GM19452 (cell line): ENCODE results near the gene MBD3.
"Not testable (repeated sequence)": the region's sequence is repeated elsewhere in the genome, so short reads cannot be mapped to it uniquely, and the experiment has no call there.

ENCODE experiments used
- ATAC-seq: cut with Tn5 transposase; IDR thresholded peaks from one replicate; pipeline ENCODE4 v1.9.1; 2021; ENCODE audit not compliant: unreplicated experiment

Gene MBD3

DNA sequence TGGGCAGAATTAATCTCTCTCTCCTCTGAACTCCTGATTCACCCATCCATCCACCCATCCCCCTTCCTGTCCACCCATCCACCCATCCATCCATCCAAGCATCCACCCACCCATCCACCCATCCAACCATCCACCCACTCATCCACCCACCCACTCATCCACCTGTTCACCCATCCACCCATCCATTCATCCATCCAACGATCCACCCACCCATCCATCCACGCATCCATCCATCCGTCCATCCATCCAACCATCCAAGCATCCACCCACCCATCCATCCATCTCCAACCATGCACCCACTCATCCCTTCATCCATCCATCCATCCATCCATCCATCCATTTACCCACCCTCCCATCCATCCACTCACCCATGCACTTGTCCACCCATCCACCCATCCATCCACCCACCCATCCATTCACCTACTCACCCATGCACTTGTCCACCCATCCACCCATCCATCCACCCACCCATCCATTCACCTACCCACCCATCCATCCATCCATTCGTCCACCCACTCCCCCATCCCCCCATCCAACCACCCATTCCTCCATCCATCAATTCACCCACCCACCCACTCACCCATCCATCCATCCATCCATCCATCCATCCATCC lies 43.2 kb downstream of the MBD3 start:
- ATAC-seq, result no peak

DNA sequence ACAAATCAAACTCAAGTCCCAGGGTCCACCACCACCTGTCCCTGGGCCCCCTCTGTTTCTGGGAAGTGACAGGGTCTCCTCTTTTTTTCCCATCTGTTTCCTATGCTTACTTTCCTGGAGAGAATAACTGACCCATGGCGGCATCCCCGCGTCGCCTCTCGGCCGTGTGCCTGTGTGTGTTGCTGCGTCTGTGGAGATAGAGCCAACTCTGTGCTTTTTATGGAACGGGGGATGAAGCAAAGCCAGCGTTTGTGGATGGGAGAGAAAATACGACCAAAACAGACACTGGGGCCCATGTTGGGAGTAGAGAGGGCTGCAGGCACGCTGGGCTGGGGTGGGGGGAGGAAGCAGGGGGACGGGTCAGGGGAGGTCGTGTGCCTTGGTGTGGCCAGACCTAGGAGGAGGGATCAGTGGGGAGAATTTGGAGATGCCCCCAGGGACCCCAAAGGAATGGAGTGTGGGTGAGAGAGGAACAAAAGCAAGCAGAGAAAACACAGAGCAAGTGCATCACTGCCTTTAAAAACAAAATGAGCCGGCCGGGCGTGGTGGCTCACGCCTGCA lies 52.2 kb downstream of the MBD3 start:
- no peak for ATAC-seq

DNA sequence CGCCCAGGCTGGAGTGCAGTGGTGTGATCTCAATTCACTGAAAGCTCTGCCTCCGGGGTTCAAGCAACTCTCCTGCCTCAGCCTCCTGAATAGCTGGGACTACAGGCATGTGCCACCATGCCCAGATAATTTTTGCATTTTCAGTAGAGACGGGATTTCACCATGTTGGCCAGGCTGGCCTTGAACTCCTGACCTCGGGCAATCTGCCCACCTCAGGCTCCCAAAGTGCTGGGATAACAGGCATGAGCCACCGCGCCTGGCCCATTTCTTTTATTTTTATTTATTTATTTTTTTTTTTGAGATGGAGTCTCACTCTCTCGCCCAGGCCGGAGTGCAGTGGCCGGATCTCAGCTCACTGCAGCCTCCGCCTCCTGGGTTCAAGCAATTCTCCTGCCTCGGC lies 52.9 kb downstream of the MBD3 start:
- not testable (repeated sequence) for ATAC-seq

DNA sequence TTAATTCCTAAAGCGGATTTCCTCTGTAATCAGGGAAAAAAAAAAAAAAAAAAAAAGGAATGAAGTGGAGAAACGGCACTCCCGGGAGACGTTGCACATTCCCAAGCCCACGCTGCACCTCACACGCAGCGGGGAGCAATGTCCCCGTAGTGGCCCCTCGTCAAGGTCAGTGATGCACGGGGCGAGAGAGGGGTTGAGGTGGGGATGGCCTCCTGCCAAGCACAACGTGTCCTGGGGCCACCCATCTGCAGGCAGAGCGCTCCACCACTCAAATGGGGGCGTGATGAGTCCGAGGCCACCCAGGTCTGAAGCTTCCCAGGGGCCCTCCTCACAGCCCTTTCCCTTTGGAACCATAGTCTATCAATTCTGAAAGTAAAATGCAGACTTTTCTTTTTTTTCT lies 53.7 kb downstream of the MBD3 start:
- ATAC-seq, result no peak

DNA sequence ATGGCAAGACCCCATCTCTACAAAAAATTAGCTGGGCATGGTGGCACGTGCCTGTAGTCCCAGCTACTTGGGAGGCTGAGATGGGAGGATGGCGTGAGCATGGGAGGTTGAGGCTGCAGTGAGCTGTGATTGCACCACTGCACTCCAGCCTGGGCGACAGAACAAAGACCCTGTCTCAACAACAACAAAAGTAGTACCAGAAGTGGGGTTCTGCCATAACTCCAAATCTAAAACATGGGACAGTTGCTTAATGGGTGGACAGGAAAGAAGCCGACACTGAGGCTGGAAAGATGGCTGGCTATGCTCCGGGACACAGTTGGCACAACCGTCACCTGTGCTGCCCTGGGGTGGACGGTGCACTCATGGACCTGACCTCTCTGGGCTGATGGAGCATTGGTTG lies 57.0 kb downstream of the MBD3 start:
- not testable (repeated sequence) for ATAC-seq

DNA sequence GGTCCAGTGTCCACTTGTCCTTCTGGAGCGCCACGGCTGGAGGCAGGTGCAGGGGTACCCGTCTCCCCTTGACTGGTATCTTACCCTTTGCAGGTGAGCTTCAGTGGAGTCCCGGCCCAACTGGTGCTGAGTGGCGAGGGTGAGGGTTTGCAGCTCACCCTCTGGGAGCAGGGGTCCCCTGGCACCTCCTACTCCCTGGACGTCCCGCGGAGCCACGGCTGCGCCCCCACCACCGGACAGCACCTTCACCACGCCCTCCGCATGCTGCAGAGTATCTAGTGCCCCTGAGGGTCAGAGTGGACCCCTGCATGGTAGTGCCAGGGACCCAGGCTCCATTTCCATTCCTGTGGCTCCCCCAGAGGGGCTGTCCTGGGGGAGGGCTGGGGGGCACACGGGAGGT lies 57.7 kb downstream of the MBD3 start:
- ATAC-seq, result no peak

DNA sequence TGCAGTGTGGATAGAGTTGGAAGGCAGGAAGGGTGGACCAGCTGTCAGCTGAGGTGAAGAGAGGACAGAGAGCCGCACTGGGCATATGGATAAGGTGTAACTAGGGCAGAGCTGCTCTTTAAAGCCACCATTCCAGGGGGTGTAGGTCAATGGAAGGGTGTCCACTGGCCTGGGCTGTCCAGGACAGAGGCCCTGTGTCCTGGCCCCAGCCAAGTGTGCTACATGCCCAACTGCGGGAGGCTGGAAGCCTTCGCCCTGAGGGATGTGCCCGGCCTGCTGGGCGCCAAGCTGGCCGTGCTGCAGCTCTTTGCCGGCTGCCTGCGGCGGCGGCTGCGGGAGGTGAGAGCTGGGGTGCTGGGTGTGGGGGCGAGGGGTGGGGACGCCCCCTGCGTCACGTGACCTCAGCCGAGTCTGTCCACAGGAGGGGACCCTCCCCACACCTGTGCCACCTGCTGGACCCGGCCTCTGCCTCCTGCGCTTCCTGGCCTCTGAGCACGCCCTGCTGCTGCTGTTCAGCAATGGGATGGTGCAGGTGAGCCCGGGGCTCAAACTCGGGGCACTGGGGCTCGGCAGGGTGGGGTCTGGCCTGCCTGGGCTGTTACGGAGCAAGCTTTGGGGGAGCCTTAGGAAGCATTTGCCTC lies 59.0 kb downstream of the MBD3 start:
- ATAC-seq, result no peak

DNA sequence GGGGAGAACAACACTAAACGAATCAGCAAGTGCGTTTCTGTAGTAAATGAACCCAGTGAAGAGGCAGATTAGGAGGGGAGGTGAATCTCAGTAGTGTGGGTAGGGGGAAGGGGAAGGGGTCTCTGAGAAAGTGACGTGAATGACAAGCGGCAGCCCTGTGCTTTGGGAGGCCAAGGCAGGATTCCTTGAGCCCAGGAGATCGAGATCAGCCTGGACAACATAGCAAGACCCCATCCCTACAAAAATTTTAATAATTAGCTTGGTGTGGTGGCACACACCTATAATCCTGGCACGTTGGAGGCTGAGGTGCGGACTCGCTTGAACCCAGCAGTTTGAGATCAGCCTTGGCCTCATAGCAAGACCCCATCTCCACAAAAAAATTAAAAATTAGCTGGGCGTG lies 60.7 kb downstream of the MBD3 start:
- ATAC-seq, result no peak

DNA sequence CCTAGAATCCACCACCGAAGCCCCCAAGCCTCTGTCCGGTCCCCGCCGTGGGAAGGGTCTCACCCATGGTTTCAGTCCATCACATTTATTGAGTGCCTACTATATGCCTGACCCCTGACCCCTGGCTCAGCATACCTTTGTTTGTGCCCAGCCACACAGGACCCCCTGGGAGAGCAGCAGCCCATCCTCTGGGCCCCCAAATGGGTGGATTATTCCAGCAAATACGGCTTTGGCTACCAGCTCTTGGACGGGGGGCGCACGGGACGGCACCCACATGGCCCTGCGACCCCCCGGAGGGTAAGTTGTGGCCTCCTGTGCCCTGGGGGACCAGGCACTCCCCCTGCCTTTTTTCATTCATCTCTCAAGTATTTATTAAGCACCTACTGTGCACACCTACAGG lies 61.1 kb downstream of the MBD3 start:
- ATAC-seq, result no peak

DNA sequence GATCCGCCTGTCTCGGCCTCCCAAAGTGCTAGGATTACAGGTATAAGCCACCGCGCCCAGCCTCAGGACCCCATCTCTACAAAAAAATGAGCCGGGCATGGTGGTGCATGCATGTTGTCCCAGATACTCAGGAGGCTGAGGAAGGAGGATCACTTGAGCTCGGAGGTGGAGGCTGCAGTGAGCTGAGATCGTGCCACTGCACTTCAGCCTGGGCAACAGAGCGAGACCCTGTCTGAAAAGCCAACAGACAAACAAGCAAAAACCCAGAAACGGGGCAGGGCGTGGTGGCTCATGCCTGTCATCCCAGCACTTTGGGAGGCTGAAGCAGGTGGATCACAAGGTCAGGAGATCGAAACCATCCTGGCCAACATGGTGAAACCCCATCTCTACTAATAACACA lies 61.8 kb downstream of the MBD3 start:
- not testable (repeated sequence) for ATAC-seq

DNA sequence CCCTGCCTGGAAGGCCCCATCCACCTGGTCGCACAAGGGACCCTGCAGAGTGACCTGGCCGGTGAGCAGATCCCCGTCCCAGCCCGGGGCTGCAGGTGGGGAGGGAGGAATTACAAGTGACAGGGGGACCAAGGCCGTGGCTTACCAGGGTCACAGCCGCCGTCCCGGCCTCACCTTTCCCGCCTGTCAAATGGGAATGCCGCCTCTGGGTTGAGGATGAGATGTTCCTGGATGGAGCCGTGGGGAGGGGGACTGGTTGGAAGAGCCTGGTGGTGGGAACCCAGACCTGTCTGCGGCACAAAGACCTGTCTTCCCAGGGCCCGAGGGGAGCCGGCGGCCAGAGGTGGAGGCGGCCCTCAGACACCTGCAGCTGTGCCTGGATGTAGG lies 63.2 kb downstream of the MBD3 start:
- ATAC-seq, result no peak

DNA sequence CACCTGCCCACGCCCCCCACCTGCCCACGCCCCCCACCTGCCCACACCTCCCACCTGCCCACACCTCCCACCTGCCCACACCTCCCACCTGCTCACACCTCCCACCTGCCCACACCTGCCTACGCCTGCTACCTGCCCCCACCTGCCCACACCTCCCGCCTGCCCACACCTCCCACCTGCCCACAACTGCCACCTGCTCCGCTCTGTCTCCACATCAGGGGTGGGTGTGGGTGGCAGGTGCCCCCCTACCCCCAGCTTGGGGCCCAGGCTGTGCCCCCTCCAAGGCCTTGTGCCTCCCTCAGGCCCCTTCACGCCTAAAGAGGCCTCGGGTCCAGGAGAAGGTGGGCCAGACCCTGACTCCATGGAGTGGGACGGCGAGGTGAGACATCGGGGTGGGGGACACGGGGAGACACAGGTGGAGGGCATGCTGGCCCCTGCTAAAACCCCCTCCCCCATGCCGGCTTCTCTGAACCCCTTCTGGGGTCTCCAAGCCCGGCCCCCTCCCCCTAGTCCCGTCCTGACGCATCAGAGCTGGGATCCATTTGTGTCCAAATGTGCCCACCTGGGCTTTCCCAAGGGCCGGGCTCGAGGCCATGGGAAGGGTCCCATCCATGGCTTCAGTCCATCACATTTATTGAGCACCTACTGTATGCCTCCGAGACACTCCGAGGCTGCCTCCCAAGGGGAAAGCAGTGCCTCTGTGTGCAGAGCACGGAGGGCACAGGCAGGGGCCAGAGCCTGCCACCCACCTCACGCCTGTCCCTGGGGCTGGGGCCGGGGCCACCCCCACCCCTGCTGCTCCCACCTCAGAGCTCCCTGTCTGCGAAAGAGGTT lies 63.9 kb downstream of the MBD3 start:
- ATAC-seq, result no peak

DNA sequence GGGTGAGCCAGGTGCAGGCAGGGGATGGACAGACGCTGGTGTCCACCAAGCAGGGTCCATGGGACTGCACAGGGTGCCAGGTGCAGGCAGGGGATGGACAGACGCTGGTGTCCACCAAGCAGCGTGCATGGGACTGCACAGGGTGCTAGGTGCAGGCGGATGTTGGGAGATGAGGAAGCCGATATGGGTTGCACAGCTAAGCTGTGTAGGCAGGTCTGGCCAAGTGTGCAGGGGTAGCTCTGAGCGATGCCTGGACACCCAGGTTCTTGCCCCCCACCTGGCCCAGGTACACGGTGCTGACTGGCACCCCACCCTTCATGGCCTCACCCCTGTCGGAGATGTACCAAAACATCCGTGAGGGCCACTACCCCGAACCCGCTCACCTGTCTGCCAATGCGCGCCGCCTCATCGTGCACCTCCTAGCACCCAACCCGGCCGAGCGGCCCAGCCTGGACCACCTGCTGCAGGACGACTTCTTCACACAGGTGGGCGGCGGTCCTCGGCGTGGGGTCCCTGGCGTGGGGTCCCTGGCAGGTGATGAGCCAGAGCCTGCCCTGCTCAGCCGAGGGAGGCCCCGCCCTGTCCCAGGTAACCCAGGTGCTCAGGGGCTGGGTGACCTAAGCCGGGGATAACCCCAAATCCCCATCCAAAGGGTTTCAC lies 64.9 kb downstream of the MBD3 start:
- no peak for ATAC-seq

DNA sequence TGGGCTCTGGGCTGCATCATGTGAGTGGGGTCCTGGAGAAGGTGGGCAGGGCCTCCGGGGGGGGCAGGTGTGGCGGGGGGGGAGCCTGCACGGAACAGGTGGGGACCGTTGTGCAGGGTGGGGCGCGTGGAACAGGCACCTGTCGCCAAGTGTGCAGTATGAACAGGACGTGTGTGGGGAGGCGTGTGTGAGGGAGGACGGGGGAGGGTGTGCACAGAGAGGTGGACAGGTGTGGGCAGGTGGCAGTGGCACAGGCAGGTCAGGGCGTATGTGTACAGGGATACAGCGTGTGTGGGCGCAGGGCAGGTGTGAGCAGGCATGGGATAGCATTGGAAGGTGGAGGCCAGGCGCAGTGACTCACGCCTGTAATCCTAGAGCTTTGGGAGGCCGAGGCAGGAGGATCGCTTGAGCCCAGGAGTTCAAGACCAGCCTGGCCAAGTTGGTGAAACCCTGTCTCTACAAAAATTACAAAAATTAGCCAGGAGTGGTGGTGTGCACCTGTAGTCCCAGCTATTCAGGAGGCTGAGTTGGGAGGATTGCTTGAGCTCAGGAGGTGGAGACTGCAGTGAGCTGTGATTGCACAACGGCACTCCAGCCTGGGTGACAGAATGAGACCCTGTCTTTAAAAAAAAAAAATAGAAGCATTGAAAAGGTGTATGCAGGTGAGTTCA lies 65.6 kb downstream of the MBD3 start:
- ATAC-seq, result no peak

DNA sequence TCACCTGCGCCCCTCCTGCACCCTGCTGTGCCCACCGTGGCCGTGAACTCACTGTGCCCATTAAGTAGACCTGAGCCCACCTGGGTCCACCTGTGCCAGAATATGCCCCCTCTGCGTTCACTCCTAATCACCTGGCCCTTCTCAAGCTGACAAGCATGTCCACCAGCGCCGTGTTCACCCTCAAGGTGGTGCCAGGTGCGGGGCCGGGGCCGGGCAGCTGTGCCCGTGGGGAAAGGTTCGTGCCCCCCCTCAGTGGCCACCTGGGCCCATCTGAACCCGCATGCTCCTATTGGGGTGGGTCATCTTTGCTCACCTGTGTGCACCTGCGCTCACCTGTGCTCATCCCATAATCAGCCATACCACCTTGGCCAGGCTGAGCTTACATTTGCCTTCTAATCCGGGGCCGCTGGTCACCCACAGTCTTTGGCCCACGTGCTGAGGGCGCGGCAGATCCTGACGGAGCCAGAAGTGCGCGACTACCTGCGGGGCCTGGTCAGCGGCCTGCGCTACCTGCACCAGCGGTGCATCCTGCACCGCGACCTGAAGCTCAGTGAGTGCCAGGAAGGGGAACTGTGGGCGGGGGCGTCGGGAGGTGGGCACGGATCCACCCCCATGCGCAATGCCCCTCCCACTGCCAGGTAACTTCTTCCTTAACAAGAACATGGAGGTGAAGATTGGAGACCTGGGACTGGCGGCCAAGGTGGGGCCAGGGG lies 66.4 kb downstream of the MBD3 start:
- ATAC-seq, result no peak

DNA sequence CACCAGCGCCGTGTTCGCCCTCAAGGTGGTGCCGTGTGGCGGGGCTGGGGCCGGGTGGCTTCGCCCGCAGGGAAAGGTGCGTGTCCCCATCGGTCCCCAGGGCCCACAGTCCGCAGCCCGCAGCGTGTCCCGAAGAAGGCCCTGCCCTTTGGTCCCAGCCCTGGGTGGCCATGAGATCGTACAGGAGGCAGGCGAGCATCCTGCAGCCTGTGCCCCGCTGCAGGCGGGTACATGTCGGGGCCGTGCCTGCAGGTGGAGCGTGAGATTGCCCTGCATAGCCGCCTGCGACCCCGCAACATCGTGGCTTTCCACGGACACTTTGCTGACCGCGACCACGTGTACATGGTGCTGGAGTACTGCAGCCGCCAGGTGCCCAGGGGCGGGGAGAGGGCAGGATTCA lies 67.3 kb downstream of the MBD3 start:
- no peak for ATAC-seq

DNA sequence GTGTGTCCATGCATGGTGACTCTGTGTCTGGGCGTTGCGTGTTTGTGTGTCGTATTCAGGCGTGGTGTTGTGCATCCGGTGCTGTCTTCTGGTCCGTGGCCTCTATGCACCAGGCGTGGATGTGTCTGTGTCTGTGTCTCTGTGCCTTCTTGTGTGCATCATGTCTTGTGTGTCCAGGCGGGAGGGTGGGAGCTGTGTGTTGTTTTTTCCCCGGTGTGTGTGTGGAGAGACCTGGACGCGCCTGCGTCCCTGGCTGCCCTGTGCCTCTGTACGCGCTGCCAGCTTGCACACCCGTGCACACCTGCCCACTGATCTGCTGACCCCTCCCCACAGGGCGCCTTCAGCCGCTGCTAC lies 67.7 kb downstream of the MBD3 start:
- ATAC-seq, result no peak

DNA sequence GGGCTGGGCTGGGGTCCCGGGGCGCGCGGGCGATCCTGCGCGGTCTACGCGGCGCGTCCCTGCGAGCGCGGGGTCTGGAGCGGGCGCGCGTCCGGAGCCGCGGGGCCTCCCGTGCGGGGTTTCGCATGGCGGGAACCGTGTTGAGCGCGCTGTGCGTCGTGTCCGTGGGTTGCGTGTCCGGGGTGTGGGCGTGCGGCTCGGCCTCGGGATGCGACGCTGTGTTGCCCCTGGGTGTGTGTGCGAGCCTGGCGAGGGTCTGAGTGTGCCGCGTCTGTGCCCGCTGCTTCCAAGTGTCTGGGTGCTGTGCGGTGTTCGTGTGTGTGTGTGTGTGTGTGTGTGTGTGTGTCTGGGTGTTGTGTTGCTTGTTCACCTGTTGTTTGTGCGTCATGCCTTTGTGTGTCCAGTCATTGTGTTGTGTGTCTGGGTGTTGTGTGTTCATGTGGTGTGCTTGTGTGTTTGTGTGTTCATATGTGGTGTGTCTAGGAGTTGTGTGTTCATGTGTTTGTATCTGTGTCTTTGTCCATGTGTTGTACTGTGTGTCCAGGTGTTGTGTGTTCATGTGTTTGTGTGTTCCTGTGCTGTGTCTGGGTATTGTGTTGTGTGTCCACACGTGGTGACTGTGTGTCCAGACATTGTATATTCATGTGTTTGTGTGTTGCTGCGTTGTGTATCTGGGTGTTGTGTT lies 68.2 kb downstream of the MBD3 start:
- no peak for ATAC-seq
